COLO829 (cell line): Measurements from ENCODE around the gene DGAT2.
A peak's percentile ranks its signal among the peaks of the same experiment; 100 is the strongest.
"Not testable (repeated sequence)": the region's sequence is repeated elsewhere in the genome, so short reads cannot be mapped to it uniquely, and the experiment has no call there.

Source experiments
- DNase-seq: peaks from one replicate; pipeline ENCODE4 v3.0.0; 2012; ENCODE audit warnings: low spot score

The DGAT2 gene, protein sequence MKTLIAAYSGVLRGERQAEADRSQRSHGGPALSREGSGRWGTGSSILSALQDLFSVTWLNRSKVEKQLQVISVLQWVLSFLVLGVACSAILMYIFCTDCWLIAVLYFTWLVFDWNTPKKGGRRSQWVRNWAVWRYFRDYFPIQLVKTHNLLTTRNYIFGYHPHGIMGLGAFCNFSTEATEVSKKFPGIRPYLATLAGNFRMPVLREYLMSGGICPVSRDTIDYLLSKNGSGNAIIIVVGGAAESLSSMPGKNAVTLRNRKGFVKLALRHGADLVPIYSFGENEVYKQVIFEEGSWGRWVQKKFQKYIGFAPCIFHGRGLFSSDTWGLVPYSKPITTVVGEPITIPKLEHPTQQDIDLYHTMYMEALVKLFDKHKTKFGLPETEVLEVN

DNA sequence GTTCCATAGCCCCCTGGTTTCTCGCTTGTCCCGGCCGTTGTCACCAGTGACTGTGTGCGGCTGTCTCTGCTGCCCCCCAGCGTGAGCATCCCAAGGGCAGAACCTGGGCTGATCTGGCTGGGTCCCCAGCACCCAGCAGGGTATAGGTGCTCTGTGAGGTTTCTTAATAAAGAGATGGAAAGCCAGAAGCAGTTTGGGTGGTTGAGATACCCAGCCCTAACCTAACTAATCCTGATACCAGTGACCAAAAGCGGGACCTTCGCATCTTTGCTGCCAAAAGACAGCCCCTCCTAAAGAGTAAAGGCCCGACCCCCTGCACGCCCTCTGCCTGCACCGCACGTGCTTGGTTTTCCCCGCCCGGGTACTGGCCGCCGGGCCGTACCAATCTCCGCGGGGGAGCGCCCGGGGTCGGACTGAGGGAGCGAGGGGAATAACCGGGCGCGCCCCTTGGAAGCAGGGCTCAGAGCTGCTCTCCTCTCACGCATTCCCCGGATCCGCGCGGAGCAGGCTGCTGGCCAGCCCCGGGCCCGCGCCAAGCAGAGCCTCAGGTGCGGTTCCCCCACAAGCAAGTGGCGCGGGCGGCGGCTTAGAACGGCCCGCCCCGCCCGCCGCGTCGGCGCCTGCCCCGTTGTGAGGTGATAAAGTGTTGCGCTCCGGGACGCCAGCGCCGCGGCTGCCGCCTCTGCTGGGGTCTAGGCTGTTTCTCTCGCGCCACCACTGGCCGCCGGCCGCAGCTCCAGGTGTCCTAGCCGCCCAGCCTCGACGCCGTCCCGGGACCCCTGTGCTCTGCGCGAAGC, at the start of gene DGAT2:
Gene DGAT2, plus strand, starts transcription at position 667 of the 797 bp plus-strand sequence. CDS start 214 bp downstream, outside the sequence.
- peak; percentile 54 for DNase-seq

DNA sequence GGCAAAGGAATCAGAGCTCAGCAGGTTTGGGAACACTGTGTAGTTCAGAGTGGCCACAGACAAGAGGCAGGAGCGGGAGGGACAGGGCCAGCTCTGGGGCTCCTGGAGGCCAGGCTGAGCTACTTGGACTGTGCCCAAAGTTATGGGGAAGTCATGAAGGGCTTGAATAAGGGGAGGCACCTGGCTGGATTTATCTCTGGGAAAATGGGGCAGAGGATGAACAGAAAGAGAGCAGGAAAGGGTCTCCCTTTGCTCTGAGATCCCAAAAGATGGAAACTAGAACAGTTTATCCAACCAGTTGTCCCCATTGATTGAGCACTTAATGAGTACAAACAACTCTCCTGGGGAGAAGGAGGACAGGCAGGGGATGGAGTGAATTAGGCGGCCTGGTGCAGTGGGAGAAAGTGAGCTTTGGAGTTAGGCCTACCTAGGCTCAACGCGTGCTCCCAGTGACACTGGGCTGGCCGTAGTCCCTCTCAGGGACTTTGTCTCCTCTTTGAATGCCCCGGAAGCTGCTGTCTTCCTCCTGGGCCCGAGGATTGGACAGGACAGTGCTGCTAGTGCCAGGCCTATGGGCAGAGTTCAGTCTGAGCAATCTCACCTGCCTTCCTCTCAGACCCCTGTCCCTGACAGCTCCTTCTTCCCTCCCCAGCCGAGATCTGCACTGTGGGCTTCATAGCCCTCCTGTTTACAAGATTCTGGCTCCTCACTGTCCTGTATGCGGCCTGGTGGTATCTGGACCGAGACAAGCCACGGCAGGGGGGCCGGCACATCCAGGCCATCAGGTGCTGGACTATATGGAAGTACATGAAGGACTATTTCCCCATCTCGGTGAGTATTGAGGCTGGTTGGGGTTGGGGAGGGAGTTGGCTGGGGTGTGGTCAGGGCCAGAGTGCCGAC, 49.0 kb upstream of the DGAT2 start:
- no peak for DNase-seq

DNA sequence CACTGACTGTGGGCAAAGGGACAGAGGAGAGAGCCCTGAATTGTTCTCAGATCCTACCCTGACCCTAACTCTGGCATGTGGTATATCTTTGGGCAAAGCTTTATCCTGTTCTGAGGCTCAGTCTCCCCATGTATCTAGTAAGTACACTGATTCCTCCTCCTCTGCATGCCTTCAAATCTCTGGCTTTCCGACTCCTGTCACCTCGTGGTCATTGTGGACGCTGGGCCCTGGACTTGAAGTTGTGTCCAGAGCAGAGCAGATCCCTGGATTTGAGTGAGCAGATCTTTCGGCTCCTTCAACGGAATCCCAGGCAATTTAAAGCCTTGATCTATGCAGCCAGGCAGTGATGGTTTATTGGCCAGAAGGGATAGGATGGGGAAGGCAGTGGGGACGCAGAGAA, 47.9 kb upstream of the DGAT2 start:
- DNase-seq: no peak

DNA sequence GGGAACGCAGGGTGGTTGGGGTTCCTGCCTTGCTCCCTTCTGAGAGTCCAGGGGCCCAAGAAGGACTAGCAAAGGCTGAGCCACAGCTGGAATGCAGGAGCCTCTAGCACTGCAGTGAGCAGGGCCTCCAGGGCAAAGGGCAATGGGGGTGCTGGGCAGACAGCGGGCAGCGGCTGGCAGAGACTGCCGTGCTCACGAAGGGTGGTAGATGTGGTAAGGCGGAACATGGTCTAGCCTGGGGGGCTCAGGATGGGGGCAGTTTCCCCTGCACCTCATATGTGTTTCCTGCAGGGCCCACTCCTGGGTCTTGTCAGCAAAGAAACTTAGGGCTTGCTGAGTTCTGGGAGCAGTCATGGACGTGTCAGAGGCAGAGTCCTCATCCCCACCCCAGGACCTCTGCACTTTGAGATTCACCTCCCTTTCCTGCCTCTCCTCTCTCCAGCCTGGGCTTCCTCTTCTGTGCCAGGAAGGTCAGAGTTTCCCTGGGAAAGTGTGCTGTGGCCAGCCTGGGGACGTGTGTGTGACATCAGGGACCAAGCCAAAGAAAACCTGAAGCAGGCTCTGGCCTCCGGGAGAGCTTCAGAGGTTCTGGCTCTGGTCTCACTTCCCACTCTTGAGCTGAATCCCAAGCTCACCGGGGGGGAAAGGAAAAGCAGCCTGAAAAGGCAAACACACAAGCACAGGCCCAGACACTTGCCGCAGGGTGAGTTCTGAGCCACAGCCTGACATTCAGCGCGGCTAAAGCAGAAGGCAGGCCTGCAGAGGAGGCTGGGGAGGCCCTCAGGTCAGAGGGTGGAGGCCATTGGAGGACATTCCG, 46.5 kb upstream of the DGAT2 start:
- DNase-seq: no peak

DNA sequence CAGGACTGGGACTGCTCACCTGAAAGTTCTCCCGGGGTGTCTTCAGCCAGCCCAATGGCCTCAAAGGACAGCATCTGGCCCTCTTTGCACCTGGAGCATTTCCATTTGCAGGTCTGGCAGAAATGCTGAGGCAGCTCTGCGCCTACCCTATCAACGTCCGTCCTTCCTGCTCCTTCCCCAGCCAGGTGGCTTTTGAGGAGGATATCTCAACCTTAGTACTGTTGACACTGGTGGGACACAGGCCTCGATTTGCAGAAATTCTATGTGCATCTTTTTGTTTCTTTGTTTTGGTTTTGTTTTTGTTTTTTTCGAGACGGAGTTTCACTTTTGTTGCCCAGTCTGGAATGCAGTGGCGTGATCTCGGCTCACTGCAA, 45.9 kb upstream of the DGAT2 start:
- DNase-seq: no peak

DNA sequence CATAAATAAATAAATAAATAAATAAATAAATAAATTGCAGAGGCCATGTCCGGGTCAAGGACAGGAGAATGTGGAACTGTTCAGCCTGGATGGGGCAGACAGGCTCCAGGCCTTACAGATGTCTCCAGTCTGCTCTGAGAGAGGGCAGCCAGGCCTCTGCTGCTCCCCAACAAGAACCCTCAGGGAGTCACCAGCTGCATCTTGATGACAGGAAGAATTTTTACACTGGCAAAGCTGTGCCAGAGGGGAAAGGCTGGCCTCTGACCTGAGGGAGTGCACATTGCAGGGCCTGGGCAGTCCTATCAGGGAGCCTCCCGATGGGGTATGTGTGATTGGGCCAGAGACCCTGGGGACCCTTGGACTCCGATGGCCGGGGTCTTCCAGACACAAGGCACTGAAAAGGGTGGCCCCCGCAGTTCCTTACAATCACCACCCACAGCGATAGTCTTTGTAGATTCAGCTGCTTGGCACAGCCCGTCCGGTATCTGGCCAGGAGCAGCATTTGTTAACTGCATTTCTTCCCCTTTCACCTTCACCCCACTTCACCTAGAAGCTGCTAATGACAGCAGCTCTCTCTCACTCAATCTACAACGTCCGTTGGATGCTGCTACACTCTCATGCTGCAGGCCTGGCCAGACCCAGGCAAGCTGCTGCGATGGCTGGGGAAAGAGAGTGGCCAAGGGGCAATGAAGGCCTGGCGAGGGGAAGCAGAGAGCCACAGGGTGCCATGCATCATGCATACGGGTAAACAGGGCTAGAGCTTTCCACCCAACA, 42.8 kb upstream of the DGAT2 start:
- no peak for DNase-seq

DNA sequence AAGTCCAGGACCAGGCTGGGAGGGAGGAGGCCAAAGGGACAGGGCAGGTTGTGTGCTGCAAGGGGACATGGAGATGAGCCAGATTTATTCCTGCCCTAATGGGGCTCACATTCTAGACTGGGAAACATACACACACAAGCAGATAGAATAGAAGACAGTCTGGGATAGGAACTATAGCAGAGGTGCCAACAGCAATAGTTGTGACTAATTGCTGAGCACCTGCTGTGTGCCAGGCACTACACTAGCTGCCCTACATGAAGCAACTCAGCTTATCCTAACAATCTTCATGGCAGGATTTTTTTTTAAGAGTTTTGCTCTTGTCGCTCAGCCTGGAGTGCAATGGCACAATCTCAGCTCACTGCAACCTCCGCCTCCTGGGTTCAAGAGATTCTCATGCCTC, 39.6 kb upstream of the DGAT2 start:
- DNase-seq: no peak

DNA sequence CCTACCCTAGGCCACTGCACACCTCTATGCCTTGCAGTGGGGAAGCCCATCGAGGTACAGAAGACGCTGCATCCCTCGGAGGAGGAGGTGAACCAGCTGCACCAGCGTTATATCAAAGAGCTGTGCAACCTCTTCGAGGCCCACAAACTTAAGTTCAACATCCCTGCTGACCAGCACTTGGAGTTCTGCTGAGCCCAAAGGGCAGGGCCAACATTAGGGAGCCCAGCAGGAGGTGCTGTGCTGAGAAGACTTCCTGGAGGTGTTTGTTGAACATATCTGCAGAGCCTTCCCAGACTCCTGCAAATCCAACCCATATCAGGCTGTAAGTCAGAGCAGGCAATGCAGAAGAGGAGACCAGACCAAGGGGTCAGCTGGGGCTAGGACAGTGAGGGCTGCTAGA, 37.5 kb upstream of the DGAT2 start:
- no peak for DNase-seq

DNA sequence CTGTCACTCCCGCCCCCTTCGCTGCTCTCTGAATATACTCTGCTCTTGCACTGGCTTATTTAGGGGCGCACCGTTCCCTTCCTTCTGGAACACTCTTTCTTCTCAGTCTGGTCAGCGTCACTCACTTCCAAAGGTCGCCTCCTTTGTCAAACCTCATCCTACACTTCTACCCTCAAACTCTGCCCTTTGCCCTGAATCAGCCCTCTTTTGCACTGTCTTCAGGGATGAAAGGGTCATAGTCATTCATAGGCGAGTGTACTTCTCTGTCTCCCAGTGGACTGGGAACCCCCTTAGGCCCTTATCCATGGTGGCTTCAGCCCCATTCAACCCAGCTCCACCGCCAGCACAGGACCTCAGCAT, 35.5 kb upstream of the DGAT2 start:
- no peak for DNase-seq

DNA sequence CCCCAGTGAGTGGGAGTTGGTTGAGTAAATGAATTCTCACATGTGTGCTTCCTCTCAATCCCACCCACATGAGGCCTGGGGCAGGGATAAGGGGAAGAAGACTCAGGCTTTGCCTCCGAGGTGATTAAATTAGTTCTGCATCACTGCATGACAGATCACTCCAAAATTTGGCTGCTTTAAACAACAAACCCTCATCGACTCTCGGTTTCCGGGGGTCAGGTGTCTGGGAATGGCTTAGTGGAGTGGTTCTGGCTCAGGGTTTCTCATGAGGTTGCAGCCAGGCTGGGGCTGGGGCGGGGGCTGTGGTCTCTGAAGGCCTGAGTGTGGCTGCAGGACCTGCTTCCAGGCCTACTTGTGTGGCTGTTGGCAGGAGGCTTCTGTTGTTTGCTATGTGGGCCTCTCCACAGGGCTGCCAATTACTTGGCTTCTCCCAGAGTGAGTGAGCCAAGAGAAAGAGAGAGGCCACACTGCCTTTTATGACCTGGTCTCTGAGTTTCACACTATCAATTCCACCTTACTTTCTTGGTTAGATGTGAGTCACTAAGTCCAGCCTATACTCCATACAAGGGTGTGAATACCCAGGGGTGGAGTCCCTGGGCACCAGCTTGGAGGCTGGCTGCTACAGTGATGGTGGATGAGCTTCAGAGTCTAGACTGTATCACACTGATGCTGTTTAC, 35.0 kb upstream of the DGAT2 start:
- peak; percentile 34 for DNase-seq

DNA sequence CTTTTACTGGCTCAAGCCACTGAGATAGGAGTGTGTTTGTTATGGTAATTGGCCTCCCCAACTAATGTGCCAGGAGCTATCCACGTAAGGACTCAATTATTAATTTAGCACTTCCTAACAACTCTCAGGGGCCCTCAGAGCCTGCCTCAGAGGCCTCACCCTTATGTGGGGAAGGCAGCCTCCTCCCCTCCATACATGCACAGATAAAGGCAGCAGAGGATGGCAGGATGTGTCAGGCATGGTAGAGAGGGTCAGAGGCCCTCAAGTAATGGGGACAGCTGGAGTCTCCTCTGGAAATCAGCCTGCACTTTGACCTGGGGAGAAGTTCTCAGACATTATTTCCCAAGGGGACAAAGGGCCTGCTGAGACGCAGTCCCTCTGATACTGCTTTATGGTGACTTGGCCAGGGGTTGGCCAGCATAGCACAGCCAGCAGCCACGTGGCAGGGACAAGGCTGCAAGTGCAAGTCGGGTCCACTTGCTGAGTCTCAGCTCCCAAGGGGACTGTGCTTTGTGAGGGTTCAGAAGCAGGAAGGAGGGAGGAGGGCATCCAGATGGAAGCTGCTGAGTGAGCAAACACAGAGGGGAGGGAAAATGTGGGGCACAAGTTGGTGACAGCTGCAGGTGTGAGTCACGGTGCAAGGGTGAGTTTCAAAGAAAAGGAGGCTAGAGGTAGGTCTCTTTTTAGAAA, 33.9 kb upstream of the DGAT2 start:
- DNase-seq: no peak

DNA sequence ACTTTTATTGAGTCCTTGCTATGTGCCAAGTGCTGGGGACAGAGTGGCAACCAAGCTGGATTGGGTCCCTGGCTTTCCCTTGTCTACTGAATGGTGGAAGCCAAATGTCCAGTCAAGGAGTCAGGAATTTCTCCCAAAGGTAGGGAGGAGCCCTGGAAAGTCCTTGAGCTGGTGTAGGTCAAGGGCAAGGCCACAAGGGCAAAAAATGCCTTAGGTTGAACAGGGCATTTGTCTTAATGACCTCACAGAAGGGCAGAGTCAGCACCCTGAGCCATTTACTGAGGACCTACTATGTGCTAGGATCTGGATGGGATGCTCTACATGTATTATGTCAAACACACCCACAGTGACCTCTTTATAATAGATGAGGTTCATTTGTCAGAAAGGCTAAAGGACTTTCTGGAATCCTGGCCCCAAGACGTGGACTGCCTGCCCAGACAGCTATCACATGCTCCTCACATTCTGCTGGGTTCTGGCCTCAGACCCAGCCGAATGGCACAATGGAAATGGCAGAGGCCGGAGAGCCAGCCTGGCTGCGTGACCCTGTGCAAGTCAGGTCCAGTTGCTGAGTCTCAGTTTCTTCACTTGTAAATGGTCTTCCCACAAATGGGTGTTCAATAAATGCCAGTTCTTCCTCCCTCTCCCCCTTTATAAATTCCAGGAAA, 33.3 kb upstream of the DGAT2 start:
- no peak for DNase-seq

DNA sequence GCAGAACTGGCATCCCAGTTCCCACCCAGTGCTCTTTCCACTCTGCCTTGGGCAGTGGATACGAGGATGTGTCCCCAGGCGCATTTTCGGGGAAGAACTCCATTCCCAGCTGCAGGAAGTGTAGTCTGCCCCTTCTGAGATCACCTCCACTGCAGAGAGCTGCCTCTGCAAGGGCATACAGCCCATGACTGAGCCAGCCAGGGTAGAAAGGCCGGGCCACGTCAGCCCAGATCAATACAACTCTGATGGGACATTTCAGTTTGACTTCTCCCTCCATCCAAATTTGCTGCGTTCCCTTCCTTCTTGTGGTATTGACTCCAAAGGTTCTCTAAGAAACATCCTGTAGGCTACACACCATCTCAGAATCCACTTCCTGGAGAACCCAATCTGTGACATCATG, 31.3 kb upstream of the DGAT2 start:
- DNase-seq: no peak

DNA sequence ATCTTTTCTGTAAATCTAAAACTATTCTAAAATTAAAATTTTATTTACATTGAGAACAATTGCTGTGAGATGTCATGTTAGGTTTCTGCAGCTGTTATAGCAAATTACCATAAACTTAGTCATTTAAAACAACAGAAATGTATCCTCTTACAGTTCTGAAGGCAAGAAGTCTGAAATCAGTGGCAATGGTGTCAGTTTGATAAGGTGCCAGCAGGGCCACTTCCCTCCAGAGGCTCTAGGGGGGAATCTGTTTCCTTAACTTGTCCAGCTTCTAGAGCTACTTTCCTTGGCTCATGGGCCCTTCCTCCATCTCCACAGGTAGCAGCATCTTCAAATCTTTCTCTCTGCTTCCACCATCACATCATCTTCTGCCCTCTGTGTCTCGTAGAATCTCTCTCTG, 27.9 kb upstream of the DGAT2 start:
- no peak for DNase-seq

DNA sequence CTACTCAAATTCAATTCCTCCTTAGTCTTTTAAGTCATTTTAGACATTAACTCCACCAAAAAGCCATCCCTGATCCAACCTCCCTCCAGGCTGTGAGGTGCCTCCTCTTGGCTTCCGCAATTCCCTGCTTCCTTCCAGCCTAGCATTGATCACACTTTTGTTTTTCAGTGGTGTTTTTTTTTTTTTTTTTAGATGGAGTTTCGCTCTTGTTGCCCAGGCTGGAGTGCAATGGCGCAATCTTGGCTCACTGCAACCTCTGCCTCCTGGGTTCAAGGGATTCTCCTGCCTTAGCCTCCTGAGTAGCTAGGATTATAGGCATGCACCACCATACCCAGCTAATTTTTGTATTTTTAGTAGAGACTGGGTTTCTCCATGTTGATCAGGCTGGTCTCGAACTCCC, 25.4 kb upstream of the DGAT2 start:
- DNase-seq: not testable (repeated sequence)

DNA sequence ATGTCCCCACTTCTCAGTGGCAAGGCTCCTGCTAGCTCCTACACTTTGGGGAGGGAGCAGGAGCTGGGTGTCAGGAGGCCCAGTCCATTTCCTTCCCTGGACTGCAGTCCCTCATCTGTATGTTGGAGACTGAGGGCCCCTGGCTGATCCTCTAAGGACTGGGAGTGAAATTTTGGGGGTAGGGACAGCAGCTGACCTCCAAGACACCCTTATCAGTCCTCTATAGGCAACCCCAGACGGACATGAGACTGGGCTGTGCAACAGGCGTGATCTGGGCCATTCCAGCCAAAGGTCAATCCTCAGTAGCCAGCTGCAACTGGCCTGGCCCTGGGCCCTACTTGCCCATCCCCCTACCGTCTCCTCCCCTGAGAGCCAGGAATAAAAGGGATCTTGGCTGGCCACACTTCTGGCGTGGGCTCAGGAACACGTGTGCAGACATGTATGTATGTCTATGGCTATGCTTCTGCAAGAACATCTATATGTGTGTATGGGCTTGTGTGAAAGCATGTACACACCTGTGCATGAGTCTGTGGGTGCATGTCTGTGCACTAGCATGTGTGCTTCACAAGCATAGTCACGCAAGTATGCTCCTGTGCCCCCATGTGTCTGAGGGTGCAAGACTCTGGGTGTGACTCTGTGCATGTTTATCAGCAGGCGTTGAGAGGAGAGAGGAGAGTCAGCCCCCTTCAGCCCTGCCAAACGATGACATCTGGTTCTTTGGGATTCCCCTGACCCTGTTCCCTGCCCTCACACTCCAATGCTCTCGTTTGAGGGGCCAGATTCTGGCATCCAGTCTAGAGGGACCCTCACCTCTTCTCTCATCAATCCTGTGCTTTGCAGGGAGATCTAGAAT, 24.6 kb upstream of the DGAT2 start:
- no peak for DNase-seq

DNA sequence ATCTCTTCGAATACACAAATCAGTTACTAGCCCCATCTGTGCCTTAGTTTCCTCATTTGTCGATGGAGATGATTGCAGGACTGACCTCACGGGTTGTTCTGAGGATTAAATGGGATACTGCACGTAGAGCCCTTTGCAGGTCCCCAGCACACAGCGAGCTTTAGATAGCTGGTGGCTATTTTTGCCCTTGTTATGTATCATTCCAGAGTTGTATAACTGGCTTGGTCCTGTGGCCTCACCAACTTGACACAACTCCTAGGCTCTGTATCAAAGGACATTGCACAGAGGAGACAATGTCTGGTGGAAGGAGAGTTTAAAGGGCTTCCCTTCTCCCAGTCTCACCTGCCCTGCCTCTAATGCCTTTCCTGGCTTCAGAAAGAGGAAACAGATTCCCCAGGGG, 22.8 kb upstream of the DGAT2 start:
- DNase-seq: no peak

DNA sequence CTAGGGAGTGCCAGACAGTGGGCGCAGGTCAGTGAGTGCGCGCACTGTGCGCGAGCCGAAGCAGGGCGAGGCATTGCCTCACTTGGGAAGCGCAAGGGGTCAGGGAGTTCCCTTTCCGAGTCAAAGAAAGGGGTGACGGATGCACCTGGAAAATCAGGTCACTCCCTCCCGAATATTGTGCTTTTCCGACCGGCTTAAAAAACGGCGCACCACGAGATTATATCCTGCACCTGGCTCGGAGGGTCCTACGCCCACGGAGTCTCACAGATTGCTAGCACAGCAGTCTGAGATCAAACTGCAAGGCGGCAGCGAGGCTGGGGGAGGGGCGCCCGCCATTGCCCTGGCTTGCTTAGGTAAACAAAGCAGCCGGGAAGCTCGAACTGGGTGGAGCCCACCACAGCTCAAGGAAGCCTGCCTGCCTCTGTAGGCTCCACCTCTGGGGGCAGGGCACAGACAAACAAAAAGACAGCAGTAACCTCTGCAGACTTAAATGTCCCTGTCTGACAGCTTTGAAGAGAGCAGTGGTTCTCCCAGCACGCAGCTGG, 19.8 kb upstream of the DGAT2 start:
- not testable (repeated sequence) for DNase-seq
